Pericardium fibroblast (primary cell): ENCODE data around the gene MYADML2. TPM values are rescaled to one million over a fixed set of nuclear protein-coding genes. Genes with fewer than 3 reads are reported as not detected.

ENCODE experiments used
- total RNA-seq: library from RNA; depleted of rRNA; stranded (reverse); fragments of >200 nt; gene quantifications from 2 replicates; pipeline ENCODE4 v1.2.3, GENCODE V29; 2015

Gene MYADML2
- not detected in 2 replicates for total RNA-seq

GRCh38 chr17:81947189-81947588, at the start of gene MYADML2:
Gene MYADML2 (minus strand): TSS chr17:81947233. CDS start chr17:81941741, 5,492 bp downstream.

GRCh38 chr17:81977211-81977808, 30.3 kb upstream of the MYADML2 start, which contains the start of gene ASPSCR1:
Gene ASPSCR1 (plus strand): TSS chr17:81977629. CDS start chr17:81977647, 18 bp downstream.

GRCh38 chr17:81961087-81961511, 14.1 kb upstream of the MYADML2 start, which contains the start of gene NOTUM:
Gene NOTUM (minus strand): TSS chr17:81961187. CDS start chr17:81960909, 278 bp downstream.

GRCh38 chr17:81927653-81928543, 19.1 kb downstream of the MYADML2 start, which contains the start of gene MAFG:
Gene MAFG (minus strand): TSS chr17:81927735. CDS start chr17:81923185, 4,550 bp downstream.

GRCh38 chr17:81917565-81918332, 29.3 kb downstream of the MYADML2 start, which contains the start of gene SIRT7:
Gene SIRT7 (minus strand): TSS chr17:81918176. CDS start chr17:81918131, 45 bp downstream.

GRCh38 chr17:81911277-81911961, 35.6 kb downstream of the MYADML2 start, which contains the start of gene PCYT2:
Gene PCYT2 (minus strand): TSS chr17:81911399. CDS start chr17:81911355, 44 bp downstream.

GRCh38 chr17:81902023-81902652, 44.9 kb downstream of the MYADML2 start, which contains the start of gene NPB:
Gene NPB (plus strand): TSS chr17:81902238. CDS start chr17:81902278, 40 bp downstream.

Other genes with a start within 250 kb of the MYADML2 start
- gene MRPL12, start 243.9 kb downstream of the MYADML2 start, total RNA-seq: 51.1 and 76.6 TPM in 2 replicates
- gene SLC25A10, start 234.9 kb downstream of the MYADML2 start, total RNA-seq: 10.7 and 22.4 TPM in 2 replicates
- not detected in 2 replicates for gene GCGR, start 143.1 kb downstream of the MYADML2 start, total RNA-seq
- gene MCRIP1, start 113.9 kb downstream of the MYADML2 start, total RNA-seq: 131 and 142 TPM in 2 replicates
- gene PPP1R27, start 112.2 kb downstream of the MYADML2 start, total RNA-seq: not detected in 2 replicates
- gene P4HB, start 86.7 kb downstream of the MYADML2 start, total RNA-seq: 1,324 and 2,574 TPM in 2 replicates
- gene ARHGDIA, start 75.9 kb downstream of the MYADML2 start, total RNA-seq: 174 and 302 TPM in 2 replicates
- 83.6 and 98.5 TPM in 2 replicates for gene ALYREF, start 55.6 kb downstream of the MYADML2 start, total RNA-seq
- 192 and 206 TPM in 2 replicates for gene ANAPC11, start 55.5 kb downstream of the MYADML2 start, total RNA-seq
- 1.1 and 2.0 TPM in 2 replicates for gene NPB, start 45.0 kb downstream of the MYADML2 start, total RNA-seq
- gene PCYT2, start 35.8 kb downstream of the MYADML2 start, total RNA-seq: 61.2 and 85.8 TPM in 2 replicates
- gene SIRT7, start 29.1 kb downstream of the MYADML2 start, total RNA-seq: 10.7 and 10.8 TPM in 2 replicates
- 14.4 and 23.2 TPM in 2 replicates for gene MAFG, start 19.5 kb downstream of the MYADML2 start, total RNA-seq
- 121 and 144 TPM in 2 replicates for gene PYCR1, start 9.9 kb downstream of the MYADML2 start, total RNA-seq
- not detected in 2 replicates for gene NOTUM, start 14.0 kb upstream of the MYADML2 start, total RNA-seq
- gene ASPSCR1, start 30.4 kb upstream of the MYADML2 start, total RNA-seq: 13.2 and 15.6 TPM in 2 replicates
- gene CENPX, start 75.6 kb upstream of the MYADML2 start, total RNA-seq: 44.6 and 69.1 TPM in 2 replicates
- 14.4 and 15.6 TPM in 2 replicates for gene LRRC45, start 76.1 kb upstream of the MYADML2 start, total RNA-seq
- gene RAC3, start 84.4 kb upstream of the MYADML2 start, total RNA-seq: 17.4 and 21.6 TPM in 2 replicates
- gene DCXR, start 90.5 kb upstream of the MYADML2 start, total RNA-seq: 91.7 and 113 TPM in 2 replicates
- 51.6 and 58.4 TPM in 2 replicates for gene RFNG, start 104.6 kb upstream of the MYADML2 start, total RNA-seq
- gene GPS1, start 104.7 kb upstream of the MYADML2 start, total RNA-seq: 78.2 and 81.1 TPM in 2 replicates
- gene DUS1L, start 118.6 kb upstream of the MYADML2 start, total RNA-seq: 30.2 and 57.8 TPM in 2 replicates
- 108 and 137 TPM in 2 replicates for gene FASN, start 151.0 kb upstream of the MYADML2 start, total RNA-seq